Measurements from ENCODE around the gene GPX4.

The GPX4 gene

DNA sequence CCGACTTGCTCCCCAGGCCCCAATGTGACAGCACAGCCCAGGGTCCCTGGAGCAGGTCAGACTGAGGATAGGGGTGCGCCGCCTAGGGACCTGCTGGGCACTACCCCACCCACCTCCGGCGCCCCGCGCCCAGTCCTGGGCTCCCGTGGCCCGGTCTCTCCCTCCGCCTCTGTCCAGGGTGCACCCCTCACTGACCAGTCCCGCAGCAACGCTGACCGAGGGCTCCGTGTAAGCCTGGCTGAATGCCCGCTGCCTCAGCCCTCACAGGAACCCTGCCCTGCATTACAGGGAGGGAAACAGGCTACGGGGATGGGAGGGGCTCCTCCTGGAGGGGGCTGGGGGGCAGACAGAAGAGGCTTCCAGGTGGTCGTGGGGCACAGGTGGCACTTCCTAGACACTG lies 31.7 kb downstream of the GPX4 start:
- no peak for DNase-seq

DNA sequence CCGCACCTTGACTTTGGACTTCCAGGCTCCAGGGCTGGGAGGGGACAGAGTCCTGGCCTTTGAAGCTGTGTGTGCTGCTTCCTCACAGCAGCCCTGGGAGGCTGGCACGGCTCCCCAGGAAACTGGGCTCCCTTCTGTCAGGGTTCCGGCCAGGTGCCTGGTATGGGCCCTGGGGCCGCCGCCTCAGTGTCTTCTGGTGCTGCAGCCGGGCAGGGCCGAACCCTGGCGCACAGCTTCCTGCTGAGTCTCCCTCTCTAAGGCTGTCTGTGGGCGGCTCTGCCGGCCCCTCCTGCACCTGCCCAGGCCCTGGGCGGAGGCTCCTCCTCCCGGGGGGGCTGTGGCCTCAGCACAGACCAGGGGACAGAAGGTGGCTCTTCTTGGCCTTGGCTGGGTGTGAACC lies 32.4 kb downstream of the GPX4 start:
- DNase-seq, result no peak

GRCh38 chr19:1136621-1137317 lies 33.0 kb downstream of the GPX4 start:
- DNase-seq, result no peak

GRCh38 chr19:1138121-1138520 lies 34.3 kb downstream of the GPX4 start:
- no peak for DNase-seq

DNA sequence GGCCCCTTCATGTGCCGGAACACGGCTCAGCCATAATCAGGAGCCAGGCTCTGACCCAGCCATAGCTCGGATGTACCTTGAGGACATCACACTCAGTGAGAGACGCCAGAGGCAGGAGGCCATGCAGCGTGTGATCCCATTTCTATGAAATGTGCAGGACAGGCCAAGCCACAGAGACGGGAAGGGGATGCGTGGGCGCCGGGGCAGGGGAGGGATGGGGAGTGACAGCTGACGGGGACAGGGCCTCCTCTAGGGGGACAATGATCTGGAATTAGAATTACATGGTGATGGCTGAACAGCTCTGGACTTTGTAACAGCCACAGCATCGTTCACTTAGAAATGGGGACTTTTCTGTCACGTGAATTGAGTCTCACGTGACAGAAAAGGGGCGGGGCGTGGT lies 35.3 kb downstream of the GPX4 start:
- DNase-seq, result no peak

DNA sequence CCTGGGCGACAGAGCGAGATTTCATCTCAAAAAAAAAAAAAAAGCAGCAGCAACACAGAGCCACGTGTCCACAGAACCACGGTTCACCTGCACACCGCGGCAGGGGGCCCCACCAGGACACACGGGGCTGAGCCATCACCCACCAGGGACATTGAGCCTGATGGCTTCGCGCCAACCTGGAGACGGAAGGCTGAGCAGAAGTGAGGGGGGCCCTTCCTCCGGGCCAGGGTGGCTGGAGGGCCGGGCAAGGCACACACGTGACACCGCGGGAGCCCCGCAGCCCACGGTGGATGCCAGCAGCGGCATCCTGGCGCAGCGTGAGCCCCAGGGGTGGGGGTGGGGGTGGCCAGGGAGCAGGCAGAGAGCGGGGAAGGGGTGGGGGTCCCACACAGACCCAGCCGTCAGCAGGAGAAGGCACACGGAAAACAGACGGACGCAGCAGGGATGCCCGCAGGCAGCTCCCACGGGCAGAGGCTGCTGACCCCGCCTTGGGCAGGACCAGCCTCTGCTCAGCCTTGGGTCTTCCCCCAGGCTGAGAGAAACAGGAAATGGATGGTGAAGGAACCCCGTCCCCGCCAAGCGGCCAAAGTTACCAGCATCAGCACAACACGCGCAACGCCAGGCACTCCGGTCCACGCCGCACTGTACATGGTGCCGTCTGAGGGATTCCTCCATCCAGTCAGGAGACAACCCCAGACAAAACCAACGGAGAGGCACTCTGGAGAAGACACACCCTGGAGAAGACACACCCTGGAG lies 36.7 kb downstream of the GPX4 start:
- DNase-seq, result no peak

DNA sequence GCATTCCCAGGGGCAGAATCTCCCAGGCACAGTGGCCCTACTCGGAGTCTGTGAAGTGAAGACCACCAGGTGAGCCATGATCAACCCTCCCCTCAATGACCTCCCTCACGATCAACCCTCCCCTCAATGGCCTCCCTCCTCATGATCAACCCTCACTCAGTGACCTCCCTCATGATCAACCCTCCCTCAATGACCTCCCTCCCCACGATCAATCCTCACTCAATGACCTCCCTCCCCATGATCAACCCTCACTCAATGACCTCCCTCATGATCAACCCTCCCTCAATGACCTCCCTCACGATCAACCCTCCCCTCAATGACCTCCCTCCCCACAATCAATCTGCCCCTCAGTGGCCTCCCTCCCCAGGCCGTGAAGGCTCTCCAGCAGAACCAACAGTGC lies 38.1 kb downstream of the GPX4 start:
- no peak for DNase-seq

DNA sequence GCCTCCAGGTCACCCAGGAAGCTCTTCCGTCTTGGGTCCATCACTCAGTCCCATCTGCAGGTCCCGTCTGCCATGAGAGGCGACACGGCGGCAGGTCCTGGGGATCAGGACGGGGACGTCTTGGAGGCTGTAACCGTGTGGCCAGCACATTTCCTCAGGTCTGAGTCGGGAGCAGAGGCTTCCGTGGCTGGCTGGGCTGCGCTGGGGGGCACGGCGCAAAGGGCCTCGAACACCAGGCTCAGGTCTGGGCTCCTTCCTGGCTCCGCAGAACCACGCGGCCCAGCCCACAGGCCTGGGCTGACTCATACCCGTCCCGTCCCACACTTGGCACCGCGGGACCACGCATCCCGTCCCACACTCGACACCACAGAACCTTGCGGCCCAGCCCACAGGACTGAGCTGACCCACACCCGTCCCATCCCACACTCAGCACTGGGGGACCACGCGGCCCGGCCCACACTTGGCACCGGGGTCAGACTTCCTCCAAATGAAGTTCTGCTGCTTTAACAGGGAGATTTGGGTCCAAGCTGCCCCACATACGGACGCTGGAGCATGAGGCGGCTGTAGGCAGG lies 40.1 kb downstream of the GPX4 start:
- no peak for DNase-seq

DNA sequence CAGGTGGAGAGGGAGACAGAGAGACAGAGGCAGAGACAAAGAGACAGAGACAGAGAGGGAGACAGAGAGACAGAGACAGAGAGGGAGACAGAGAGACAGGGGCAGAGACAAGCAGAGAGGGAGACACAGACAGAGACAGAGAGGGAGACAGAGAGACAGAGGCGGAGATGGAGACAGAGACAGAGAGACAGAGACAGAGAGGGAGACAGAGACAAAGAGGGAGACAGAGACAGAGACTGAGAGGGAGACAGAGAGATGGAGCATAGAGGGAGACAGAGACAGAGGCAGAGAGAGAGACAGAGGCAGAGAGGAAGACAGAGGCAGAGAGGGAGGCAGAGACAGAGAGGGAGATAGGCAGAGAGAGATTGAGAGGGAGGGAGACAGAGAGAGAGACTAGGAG lies 40.9 kb downstream of the GPX4 start:
- DNase-seq, result no peak

DNA sequence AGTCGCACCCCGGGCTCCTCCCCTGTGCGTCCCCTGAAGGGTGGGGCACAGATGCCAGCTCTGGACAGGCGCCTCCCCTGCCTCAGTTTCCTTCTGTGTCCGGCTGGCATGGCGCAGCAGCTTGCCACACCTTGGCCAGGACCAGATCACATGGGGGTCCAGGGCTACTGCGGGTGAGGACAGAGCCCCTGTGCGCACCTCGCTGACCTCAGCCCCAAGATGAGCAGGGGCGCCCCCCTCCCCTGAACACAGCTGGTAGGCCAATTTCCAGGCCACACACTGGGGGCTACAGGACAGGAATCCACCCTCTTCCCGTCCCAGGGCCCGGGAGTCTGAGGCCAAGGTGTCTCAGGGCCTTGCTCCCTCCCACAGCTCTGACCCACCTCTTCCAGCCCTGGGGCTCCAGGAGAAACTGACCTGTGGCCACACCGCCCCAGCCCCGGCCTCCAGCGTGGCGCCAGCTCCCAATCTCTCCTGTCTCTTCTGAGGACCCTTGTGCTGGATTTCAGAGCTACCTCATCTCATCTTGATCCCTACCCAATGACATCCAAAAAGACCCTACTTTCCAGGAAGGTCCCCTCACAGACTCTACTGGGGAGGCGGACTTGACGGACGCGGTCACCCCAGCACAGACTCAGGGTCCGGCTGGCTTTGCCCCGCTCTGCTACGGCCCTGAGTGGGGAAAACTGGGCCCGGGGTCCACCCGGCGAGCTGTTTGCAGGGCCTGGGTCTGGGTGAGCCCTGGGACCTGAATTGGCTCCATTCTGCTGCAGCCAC lies 42.0 kb downstream of the GPX4 start:
- no peak for DNase-seq

DNA sequence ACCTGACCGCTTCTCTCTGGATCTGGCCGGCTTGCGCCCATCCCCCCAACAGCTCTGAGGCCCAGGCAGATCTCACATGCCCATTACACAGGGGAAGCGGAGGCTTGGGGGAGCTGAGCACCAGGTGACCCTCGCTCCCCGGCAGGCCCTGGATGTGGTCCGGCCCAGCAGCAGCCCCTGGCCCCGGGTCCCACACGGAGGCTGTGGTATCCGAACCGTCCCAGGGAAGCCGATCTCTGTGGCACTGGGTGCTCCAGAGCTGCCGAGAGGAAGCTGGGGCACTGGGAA lies 42.6 kb downstream of the GPX4 start:
- no peak for DNase-seq

- DNase-seq, result no peak
Observed at GRCh38 chr19:1146858-1147780, 43.3 kb downstream of the GPX4 start.

DNA sequence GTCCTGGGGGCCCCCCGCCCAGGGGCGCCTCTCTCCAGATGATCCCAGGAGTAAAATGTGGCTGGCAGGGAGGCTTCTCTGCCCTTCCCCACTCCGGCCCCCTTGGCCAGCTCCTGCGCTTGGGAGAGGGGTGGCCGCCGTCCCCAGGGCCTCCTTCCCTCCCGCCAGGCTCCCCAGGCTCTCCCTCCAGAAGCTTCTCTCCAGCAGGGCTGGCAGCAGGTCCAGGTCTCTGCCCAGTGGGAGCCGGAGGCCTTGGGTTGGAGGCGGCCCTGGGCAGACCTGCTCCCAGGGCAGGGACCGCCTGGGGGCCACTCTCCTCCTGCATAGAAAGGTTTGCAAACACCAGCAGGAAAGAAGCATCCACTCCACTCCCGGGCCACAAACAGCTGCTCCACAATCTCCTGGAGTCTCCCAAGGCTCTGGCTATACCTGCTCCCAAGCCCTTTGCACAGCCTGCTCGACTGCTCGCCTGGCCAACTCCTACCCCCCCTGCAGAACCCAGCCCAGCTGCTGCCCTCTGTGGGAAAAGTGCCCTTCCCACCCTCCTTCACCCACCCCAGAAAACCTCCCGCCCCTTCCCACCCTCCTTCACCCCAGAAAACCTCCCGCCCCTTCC lies 44.2 kb downstream of the GPX4 start:
- DNase-seq, result no peak

GRCh38 chr19:1149259-1150045 lies 45.7 kb downstream of the GPX4 start:
- no peak for DNase-seq

- no peak for DNase-seq
Observed at GRCh38 chr19:1150333-1151036, 46.7 kb downstream of the GPX4 start.

DNA sequence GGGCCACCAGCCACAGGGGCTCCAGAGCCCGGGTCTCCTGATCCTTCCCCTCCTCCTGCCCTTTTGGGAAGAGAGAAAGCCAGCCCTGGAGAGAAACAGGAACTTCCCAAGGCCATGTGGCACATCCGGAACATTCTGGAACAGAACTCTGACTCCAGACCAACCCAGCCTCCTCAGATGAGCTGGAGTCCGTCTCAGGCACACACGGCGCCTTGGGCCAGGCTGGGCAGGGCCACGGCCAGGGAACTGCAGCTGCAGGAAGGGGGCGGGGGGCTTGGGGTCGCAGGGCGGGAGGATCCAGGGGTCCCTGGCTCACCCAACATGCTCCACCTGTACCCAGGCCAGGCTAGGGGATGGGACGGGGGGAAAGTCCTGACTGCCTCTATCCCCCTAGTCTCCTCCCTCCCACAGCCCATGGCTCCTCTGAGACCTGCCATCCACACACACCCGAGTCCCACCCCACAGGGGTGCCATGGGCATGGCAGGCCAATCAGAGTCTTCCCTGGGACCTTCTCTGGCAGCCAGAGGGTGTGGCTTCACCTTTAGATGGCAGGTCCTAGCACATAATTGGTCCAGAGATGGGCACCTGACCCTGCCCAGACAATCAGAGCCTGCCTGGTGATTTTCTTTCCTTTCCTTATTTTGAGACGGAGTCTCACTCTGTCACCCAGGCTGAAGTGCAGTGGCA lies 47.4 kb downstream of the GPX4 start:
- no peak for DNase-seq

DNA sequence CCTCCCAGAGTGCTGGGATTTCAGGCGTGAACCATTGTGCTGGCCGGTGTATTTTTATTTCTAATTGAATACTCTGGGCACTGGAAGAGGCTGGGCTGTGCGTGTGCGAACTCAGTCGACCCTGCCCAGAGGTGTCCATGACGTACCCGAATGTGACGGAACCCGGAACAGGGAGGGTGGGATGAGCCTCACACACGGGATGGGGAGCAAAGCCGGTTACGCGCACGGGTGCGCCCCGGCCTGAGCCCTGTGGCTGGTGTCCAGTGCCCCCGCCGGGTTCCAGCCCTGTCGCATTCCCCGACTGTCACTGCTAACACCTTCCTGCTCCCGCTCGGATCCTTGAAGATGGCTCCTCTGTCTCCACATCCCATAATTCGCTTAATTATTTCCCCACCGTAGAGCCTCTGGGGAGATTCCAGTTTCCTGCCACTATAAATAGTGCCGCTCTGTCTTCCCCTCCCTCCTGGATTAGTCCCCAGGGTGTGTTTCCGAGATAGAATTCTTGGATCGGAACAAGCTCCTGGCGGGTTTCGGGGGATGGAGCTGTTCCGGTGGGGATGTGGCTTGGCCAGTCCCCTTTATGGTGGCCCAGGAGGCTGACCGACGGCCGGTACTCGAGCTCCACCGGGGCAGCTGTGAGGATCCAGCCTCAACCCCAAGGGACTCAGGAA lies 48.3 kb downstream of the GPX4 start:
- DNase-seq, result no peak

- no peak for DNase-seq
Observed at GRCh38 chr19:1153891-1154730, 50.3 kb downstream of the GPX4 start.

All from stimulated activated CD4-positive, alpha-beta T cell treated with anti-CD3 and anti-CD28 coated beads, Interleukin-12 subunit alpha, Interleukin-12 subunit beta, amount 100 ng/mL, for 4 hours (primary cell).